B cell (primary cell): ENCODE measurements around the gene PIH1D1. TPM values are rescaled to one million over a fixed set of nuclear protein-coding genes. Genes with fewer than 3 reads are reported as not detected.
"Not testable (repeated sequence)": the region's sequence is repeated elsewhere in the genome, so short reads cannot be mapped to it uniquely, and the experiment has no call there.

Experiments used
- ATAC-seq: fragments of 200-7000 bp; cut with Tn5 transposase; one replicate; pipeline ENCODE4 v1.10.0; 2021; ENCODE audit warnings: low read depth, mild to moderate bottlenecking, moderate number of reproducible peaks, moderate library complexity
- CTCF ChIA-PET: fragments of 350-600 bp; sonication (Branson Sonifier 250); formaldehyde crosslinking; loops from one replicate; lab custom pipeline; 2021; ENCODE audit warnings: antibody characterized with exemption, inconsistent platforms; lab: Charles Lee
- POLR2A ChIA-PET: fragments of 350-600 bp; sonication (Branson Sonifier 250); formaldehyde crosslinking; loops from one replicate; lab custom pipeline; 2021; ENCODE audit warnings: antibody characterized with exemption; lab: Charles Lee
- DNase-seq: peaks from one replicate; pipeline ENCODE4 v3.0.0; 2013
- H2AFZ ChIP-seq: 2 replicates; pipeline ENCODE4 v1.6.1; 2012; ENCODE audit warnings: mild to moderate bottlenecking, low read depth, low read length; ENCODE audit not compliant: insufficient read depth, poor library complexity, severe bottlenecking
- H3K27ac ChIP-seq, 2 donors: 1 replicate in 1 of 2; 2 replicates in 1 of 2; pipeline ENCODE4 v1.5.1; 2012 to 2013; ENCODE audit warnings: low read length in 2 of 2, mild to moderate bottlenecking in 2 of 2, moderate library complexity in 1 of 2
- H3K27me3 ChIP-seq, 4 experiments: fragments of 200-600 bp in 1 of 4; sonication (generic) in 1 of 4; replicated peaks in 1 of 4; 1 replicate in 2 of 4; 2 replicates in 2 of 4; pipeline versions ENCODE4 v1.6.1 to v1.7.0; 2013 to 2016; ENCODE audit warnings: low read length in 3 of 4, mild to moderate bottlenecking in 2 of 4, mixed read lengths in 1 of 4, moderate library complexity in 1 of 4; ENCODE audit not compliant: insufficient read depth in 4 of 4, control insufficient read depth in 3 of 4; ENCODE audit errors: control extremely low read depth in 1 of 4
- H3K36me3 ChIP-seq, 2 experiments: replicated peaks in 1 of 2; 1 replicate in 1 of 2; 2 replicates in 1 of 2; pipeline versions ENCODE4 v1.6.1 to v1.7.1; 2013; ENCODE audit warnings: low read length in 1 of 2; ENCODE audit not compliant: insufficient read depth in 2 of 2, control insufficient read depth in 1 of 2; ENCODE audit errors: control extremely low read depth in 1 of 2, extremely low read depth in 1 of 2
- H3K4me1 ChIP-seq, 2 donors: fragments of 200-600 bp in 1 of 2; sonication (generic) in 1 of 2; 1 replicate in 1 of 2; 2 replicates in 1 of 2; pipeline versions ENCODE4 v1.5.1 to v1.6.1; 2013 to 2017; ENCODE audit warnings: low read length in 2 of 2; ENCODE audit not compliant: control insufficient read depth in 2 of 2, insufficient read depth in 2 of 2
- H3K4me2 ChIP-seq: replicated peaks from 2 replicates; pipeline ENCODE3; 2012; ENCODE audit warnings: mild to moderate bottlenecking, low read depth, low read length; ENCODE audit not compliant: poor library complexity, severe bottlenecking
- H3K4me3 ChIP-seq, 5 experiments: fragments of 200-600 bp in 1 of 5; sonication (generic) in 1 of 5; 1 replicate in 3 of 5; 2 replicates in 2 of 5; pipeline versions ENCODE4 v1.5.1 to v1.7.0; 2011 to 2016; ENCODE audit warnings: low read length in 4 of 5, mild to moderate bottlenecking in 4 of 5, low read depth in 2 of 5, control low read depth in 1 of 5, moderate library complexity in 1 of 5; ENCODE audit not compliant: insufficient read depth in 1 of 5; ENCODE audit errors: control extremely low read depth in 1 of 5, extremely low read depth in 1 of 5
- H3K79me2 ChIP-seq: fragments of 200-600 bp; sonication (generic); one replicate; pipeline ENCODE4 v1.6.0; 2016; ENCODE audit warnings: low read length; ENCODE audit not compliant: control insufficient read depth, insufficient read depth
- H3K9ac ChIP-seq: fragments of 200-600 bp; sonication (generic); 2 replicates; pipeline ENCODE4 v1.6.1; 2017; ENCODE audit warnings: mild to moderate bottlenecking, low read length, moderate library complexity
- H3K9me3 ChIP-seq, 3 donors: one replicate each; pipeline versions ENCODE4 v1.6.1 to v1.7.1; 2013; ENCODE audit warnings: low read length in 2 of 3; ENCODE audit not compliant: control insufficient read depth in 2 of 3, insufficient read depth in 1 of 3; ENCODE audit errors: control extremely low read depth in 1 of 3
- H4K20me1 ChIP-seq: 2 replicates; pipeline ENCODE4 v1.6.0; 2012; ENCODE audit warnings: mild to moderate bottlenecking, low read length; ENCODE audit not compliant: insufficient read depth, control insufficient read depth, poor library complexity, severe bottlenecking
- H3K27ac Mint-ChIP-seq: one replicate; pipeline ENCODE4 v1.8.0; 2021; ENCODE audit warnings: mixed read lengths
- H3K27me3 Mint-ChIP-seq: one replicate; pipeline ENCODE4 v1.8.0; 2021; ENCODE audit warnings: mixed read lengths
- H3K4me1 Mint-ChIP-seq: one replicate; pipeline ENCODE4 v1.8.0; 2021; ENCODE audit warnings: mixed read lengths
- H3K4me3 Mint-ChIP-seq: one replicate; pipeline ENCODE4 v1.8.0; 2021; ENCODE audit warnings: mixed read lengths
- H3K9me3 Mint-ChIP-seq: one replicate; pipeline ENCODE4 v1.8.0; 2022; ENCODE audit warnings: mixed read lengths; ENCODE audit not compliant: insufficient read depth
- CTCF ChIP-seq: fragments of 200-600 bp; IDR thresholded peaks from one replicate; pipeline ENCODE4 v1.8.0; 2022; ENCODE audit warnings: antibody characterized with exemption, mild to moderate bottlenecking
- EZH2 ChIP-seq: IDR thresholded peaks from 2 replicates; pipeline ENCODE4 v1.6.1; 2012; ENCODE audit warnings: borderline replicate concordance, low read depth, mild to moderate bottlenecking, moderate library complexity, low read length; ENCODE audit not compliant: insufficient read depth, poor library complexity, severe bottlenecking
- WGBS: methylation state at CpG from one replicate; pipeline ENCODE4 v1.1.5; 2013; ENCODE audit warnings: missing lambda C conversion rate; ENCODE audit not compliant: insufficient coverage; 5-methylcytosine and 5-hydroxymethylcytosine counted together
- intact Hi-C: fragments of 100-400 bp; cut with micrococcal nuclease; formaldehyde crosslinking; loops from one replicate; pipeline ENCODE4 v1.10.0; 2022
- polyA plus RNA-seq: library from polyadenylated mRNA; depleted of rRNA; stranded (reverse); fragments of >200 nt; gene quantifications from 2 replicates; pipeline ENCODE4 v1.2.3, GENCODE V29; 2012
- total RNA-seq, 2 donors: library from RNA; stranded (reverse); fragments of 120-200 nt in 1 of 2; gene quantifications; 1 replicate in 1 of 2; 2 replicates in 1 of 2; pipeline versions ENCODE4 v1.2.3 to v1.2.4, GENCODE V29; 2013 to 2022

Gene PIH1D1
- total and polyA plus RNA-seq, 2 donors (not counting 1 experiment from before 2014, with no cell fraction given): 158 to 184 TPM

- Histone ChIP-seq H3K79me2 (peaks cover 33% of the 10 kb centered on the region), H3K9ac (no peak overlapping the region), H3K4me3 (no peak overlapping the region), H3K4me2 (no peak overlapping the region), H3K36me3 (peaks cover 0 to 68% of the 10 kb centered on the region in 2 experiments), H3K27ac (no peak overlapping the region), H2AFZ (no peak overlapping the region), H3K9me3 (peaks cover 0 to 4% (median 0%) of the 10 kb centered on the region in 3 donors), H4K20me1 (peaks cover 31% of the 10 kb centered on the region), H3K4me1 (peaks cover 0 to 8% of the 10 kb centered on the region in 2 donors), H3K27me3 (no peaks in the 10 kb centered on the region)
- ChIA-PET CTCF (no interaction called here), POLR2A (no interaction called here)
- DNase-seq (no peak), ATAC-seq (no peak)
- intact Hi-C loops: no loop called here
- Mint-ChIP-seq H3K4me1 (no peaks in the 10 kb centered on the region), H3K9me3 (no peaks in the 10 kb centered on the region), H3K27me3 (no peaks in the 10 kb centered on the region), H3K4me3 (no peak overlapping the region), H3K27ac (no peak overlapping the region)
- TF ChIP-seq EZH2 (no peak), CTCF (no peak)
- 88% methylated on average over 11 of the region's 12 CpGs for WGBS
These were observed 10.9 kb upstream of the PIH1D1 start for GRCh38 chr19:49462492-49462891.

- WGBS: 98% methylated on average over 26 of the region's 37 CpGs
- Histone ChIP-seq H3K27me3 (no peaks in the 10 kb centered on the region), H3K9me3 (peaks cover 0 to 4% (median 0%) of the 10 kb centered on the region in 3 donors), H2AFZ (no peak overlapping the region), H3K79me2 (peaks cover 42% of the 10 kb centered on the region), H3K9ac (no peak overlapping the region), H3K27ac (no peak overlapping the region), H4K20me1 (peaks cover 31% of the 10 kb centered on the region), H3K4me2 (no peak overlapping the region), H3K4me1 (peaks cover 0 to 8% of the 10 kb centered on the region in 2 donors), H3K4me3 (no peak overlapping the region), H3K36me3 (peaks cover 0 to 70% of the 10 kb centered on the region in 2 experiments)
- Mint-ChIP-seq H3K27me3 (no peaks in the 10 kb centered on the region), H3K27ac (no peak overlapping the region), H3K4me3 (no peak overlapping the region), H3K4me1 (peaks cover 2% of the 10 kb centered on the region), H3K9me3 (no peaks in the 10 kb centered on the region)
- no peak for DNase-seq
- POLR2A ChIA-PET: interaction anchor here (0.7 kb wide), 1 partner anchor 51 kb away, joined by 3 read pairs; the partner anchor contains the start of gene FCGRT
- ATAC-seq: no peak
- intact Hi-C loops: no loop called here
- TF ChIP-seq EZH2: no peak
- TF ChIP-seq CTCF: no peak
- CTCF ChIA-PET: no interaction called here
These were observed 10.0 kb upstream of the PIH1D1 start for GRCh38 chr19:49461656-49462055.

- H3K4me1 Mint-ChIP-seq, H3K9me3 ChIP-seq, H3K27ac Mint-ChIP-seq, DNase-seq, H3K4me1 ChIP-seq, H3K9me3 Mint-ChIP-seq, ATAC-seq, H3K9ac ChIP-seq, H3K4me2 ChIP-seq, H2AFZ ChIP-seq, intact Hi-C loops, H3K4me3 ChIP-seq, H3K27me3 Mint-ChIP-seq, H3K27ac ChIP-seq, H3K27me3 ChIP-seq, H3K4me3 Mint-ChIP-seq, CTCF ChIA-PET: not testable (repeated sequence)
- POLR2A ChIA-PET: interaction anchor here (0.6 to 0.7 kb wide), 2 partner anchors 52 to 148 kb away, joined by 3 read pairs; partner anchors contain the start of gene FCGRT
- Histone ChIP-seq H3K36me3 (peaks cover 0 to 67% of the 10 kb centered on the region in 2 experiments), H3K79me2 (peaks cover 47% of the 10 kb centered on the region), H4K20me1 (peaks cover 33% of the 10 kb centered on the region)
- no CpG with 5 or more reads among the region's 1 CpG for WGBS
These were observed 9.5 kb upstream of the PIH1D1 start for GRCh38 chr19:49461130-49461529.
